Spleen (tissue), 11 donors: Measurements from ENCODE around the gene HRH1. TPM values are rescaled to one million over a fixed set of nuclear protein-coding genes. Genes with fewer than 3 reads are reported as not detected.

Source experiments
- DNase-seq: peaks from one replicate; pipeline ENCODE4 v3.0.0-alpha.2; 2020
- H3K27ac ChIP-seq, 8 donors: fragments of 200-600 bp; sonication (generic) in 7 of 8; 1 replicate in 4 of 8; 2 replicates in 4 of 8; pipeline versions ENCODE4 v1.5.0 to v1.8.0; 2016 to 2021; ENCODE audit warnings: inconsistent platforms in 4 of 8, mild to moderate bottlenecking in 4 of 8, moderate library complexity in 1 of 8
- H3K27me3 ChIP-seq, 7 donors: fragments of 200-600 bp; sonication (generic) in 6 of 7; replicated peaks in 1 of 7; 1 replicate in 4 of 7; 2 replicates in 3 of 7; pipeline versions ENCODE4 v1.5.0 to v1.8.0; 2016 to 2021; ENCODE audit warnings: inconsistent platforms in 3 of 7, mild to moderate bottlenecking in 1 of 7
- H3K36me3 ChIP-seq, 6 donors: fragments of 200-600 bp; sonication (generic) in 5 of 6; 1 replicate in 4 of 6; 2 replicates in 2 of 6; pipeline versions ENCODE4 v1.5.0 to v1.8.0; 2016 to 2021; ENCODE audit warnings: inconsistent platforms in 2 of 6
- H3K4me1 ChIP-seq, 6 donors: fragments of 200-600 bp; sonication (generic) in 5 of 6; 1 replicate in 3 of 6; 2 replicates in 3 of 6; pipeline versions ENCODE4 v1.5.0 to v1.8.0; 2016 to 2021; ENCODE audit warnings: inconsistent platforms in 3 of 6
- H3K4me3 ChIP-seq, 8 donors: fragments of 200-600 bp; sonication (generic) in 7 of 8; 1 replicate in 4 of 8; 2 replicates in 4 of 8; pipeline versions ENCODE4 v1.5.0 to v1.8.0; 2016 to 2021; ENCODE audit warnings: inconsistent platforms in 4 of 8, mild to moderate bottlenecking in 4 of 8, moderate library complexity in 2 of 8
- H3K9me3 ChIP-seq, 8 donors: fragments of 200-600 bp; sonication (generic) in 7 of 8; 1 replicate in 4 of 8; 2 replicates in 4 of 8; pipeline versions ENCODE4 v1.5.0 to v1.8.0; 2016 to 2021; ENCODE audit warnings: inconsistent platforms in 4 of 8
- CTCF ChIP-seq, 11 experiments: fragments of 200-600 bp in 7 of 11; fragments of 450-650 bp in 4 of 11; sonication (generic) in 4 of 11; IDR thresholded peaks in 8 of 11; conservative IDR thresholded peaks in 3 of 11; 1 replicate in 7 of 11; 2 replicates in 4 of 11; pipeline versions ENCODE4 v1.4.0 to v1.8.0; 2016 to 2021; ENCODE audit warnings: antibody characterized with exemption in 11 of 11, inconsistent platforms in 4 of 11, mild to moderate bottlenecking in 1 of 11
- POLR2A ChIP-seq, 3 donors: fragments of 450-650 bp; IDR thresholded peaks; one replicate each; pipeline ENCODE4 v1.5.1; 2017; ENCODE audit warnings: antibody characterized with exemption in 3 of 3, mild to moderate bottlenecking in 1 of 3
- POLR2AphosphoS5 ChIP-seq, 3 donors: sonication (generic); formaldehyde crosslinking; IDR thresholded peaks; one replicate each; pipeline ENCODE4 v1.5.1; 2017; ENCODE audit warnings: antibody characterized with exemption in 3 of 3
- WGBS, 5 donors: extraction: QIAGEN DNeasy Blood & Tissue Kit in 3 of 5; methylation state at CpG; one replicate each; pipeline versions ENCODE4 v1.1.5 to v1.1.7; 2013 to 2018; 5-methylcytosine and 5-hydroxymethylcytosine counted together
- intact Hi-C: fragments of 100-400 bp; cut with DNase I; formaldehyde crosslinking; loops from one replicate; pipeline ENCODE4 v1.15.0; 2023; ENCODE audit warnings: low total_unique reads
- polyA plus RNA-seq, 3 donors: library from polyadenylated mRNA; stranded (reverse); fragments of 200-250 nt; gene quantifications; one replicate each; pipeline ENCODE4 v1.2.1, GENCODE V29; 2013
- total RNA-seq, 7 donors: library from RNA; depleted of rRNA in 3 of 7; stranded (reverse); fragments of >200 nt in 3 of 7; fragmentation: NEBNext Ultra II Directional in 4 of 7; extraction: Animal tissue kit (Norgen Biotek cat#: 25700) in 4 of 7; gene quantifications; one replicate each; pipeline versions ENCODE4 v1.1.0 to v1.2.1, GENCODE V29; 2016 to 2021
- donor health status: healthy with polysubstance abuse.
- donor health status: DM: no; HTN: no; CAD: no; lungs with moderate emphysema.
- donor health status: DM: no; HTN: no; CAD: no.
- donor health status: Bipolar disorder and iron deficiency.
- donor health status: healthy.
- donor health status: DM: no; HTN: no; CAD: no.
- donor health status: DM: yes; HTN: yes; CAD: no.

HRH1 gene
- total and polyA plus RNA-seq, 10 donors = 0.15 to 4.4 (median 1.8) TPM

- TF ChIP-seq CTCF (IDR thresholded peaks at IDR 0.05 in 8 of 11, conservative IDR thresholded peaks at IDR 0.05 in 3 of 11) = no peak
- H3K36me3 ChIP-seq = no peaks in the 10 kb centered on the region
- WGBS, 5 donors = 80 to 92% (median 86%) methylated on average over 5 of the region's 5 CpGs
- H3K9me3 ChIP-seq = no peaks in the 10 kb centered on the region
- intact Hi-C loops = no loop called here
- H3K4me3 ChIP-seq = no peak overlapping the region
- H3K4me1 ChIP-seq = peaks cover 7 to 17% (median 15%) of the 10 kb centered on the region in 6 donors
- no peak overlapping the region for H3K27ac ChIP-seq
- H3K27me3 ChIP-seq = peaks cover 0 to 4% (median 0%) of the 10 kb centered on the region in 7 donors
- DNase-seq = no peak
These were observed 10.8 kb upstream of the HRH1 start for GRCh38 chr3:11143476-11143875.

- H3K4me3 ChIP-seq = no peak overlapping the region
- WGBS, 5 donors = 83 to 94% (median 89%) methylated on average over 5 of the region's 5 CpGs
- H3K36me3 ChIP-seq = no peaks in the 10 kb centered on the region
- no peak for DNase-seq
- H3K9me3 ChIP-seq = no peaks in the 10 kb centered on the region
- no peak overlapping the region for H3K27ac ChIP-seq
- TF ChIP-seq POLR2A (IDR thresholded peaks at IDR 0.05) (no peak), POLR2AphosphoS5 (IDR thresholded peaks at IDR 0.05) (no peak), CTCF (IDR thresholded peaks at IDR 0.05 in 8 of 11, conservative IDR thresholded peaks at IDR 0.05 in 3 of 11) (no peak)
- peaks cover 0 to 3% (median 0%) of the 10 kb centered on the region in 7 donors for H3K27me3 ChIP-seq
- intact Hi-C loops = no loop called here
- H3K4me1 ChIP-seq = peaks cover 3 to 10% (median 9%) of the 10 kb centered on the region in 6 donors
These were observed 9.3 kb upstream of the HRH1 start for GRCh38 chr3:11144996-11145395.

GRCh38 chr3:11145888-11146287 is 8.4 kb upstream of the HRH1 start:
- Histone ChIP-seq H3K4me1 (peaks cover 0 to 1% (median 0%) of the 10 kb centered on the region in 6 donors), H3K4me3 (no peak overlapping the region), H3K27me3 (peaks cover 0 to 5% (median 0%) of the 10 kb centered on the region in 7 donors), H3K36me3 (no peaks in the 10 kb centered on the region), H3K9me3 (no peaks in the 10 kb centered on the region), H3K27ac (no peak overlapping the region)
- TF ChIP-seq CTCF (IDR thresholded peaks at IDR 0.05 in 8 of 11, conservative IDR thresholded peaks at IDR 0.05 in 3 of 11) (no peak), POLR2A (IDR thresholded peaks at IDR 0.05) (no peak)
- intact Hi-C loops = no loop called here
- WGBS, 5 donors = 56 to 68% (median 59%) methylated on average over 3 of the region's 3 CpGs
- DNase-seq = no peak

GRCh38 chr3:11146773-11147660 is 7.3 kb upstream of the HRH1 start:
- H3K4me3 ChIP-seq = no peak overlapping the region
- WGBS, 5 donors = 80 to 89% (median 85%) methylated on average over 6 of the region's 6 CpGs
- H3K27ac ChIP-seq = no peak overlapping the region
- no peaks in the 10 kb centered on the region for H3K36me3 ChIP-seq
- H3K27me3 ChIP-seq = peaks cover 0 to 14% (median 0%) of the 10 kb centered on the region in 7 donors
- TF ChIP-seq POLR2A (IDR thresholded peaks at IDR 0.05) (no peak), CTCF (IDR thresholded peaks at IDR 0.05 in 8 of 11, conservative IDR thresholded peaks at IDR 0.05 in 3 of 11) (no peak), POLR2AphosphoS5 (IDR thresholded peaks at IDR 0.05) (no peak)
- DNase-seq = no peak
- no peaks in the 10 kb centered on the region for H3K4me1 ChIP-seq
- intact Hi-C loops = no loop called here
- H3K9me3 ChIP-seq = no peaks in the 10 kb centered on the region
